ENCODE results near the gene ADGRD2.

ADGRD2 gene

GRCh38 chr9:124453586-124454191 is 3.4 kb downstream of the ADGRD2 start:
- TF ChIP-seq REST (IDR thresholded peaks at IDR 0.05; ENCODE audit: insufficient read depth in 1 of 2, low read depth in 2 of 2, low read length in 2 of 2): no peak
- TF ChIP-seq SIN3A (IDR thresholded peaks at IDR 0.05; ENCODE audit: borderline replicate concordance, insufficient read depth, low read length): no peak
- TF ChIP-seq TAF1 (IDR thresholded peaks at IDR 0.05; ENCODE audit: borderline replicate concordance, insufficient read depth, low read length): no peak
- no peak for TF ChIP-seq POLR2AphosphoS5 (IDR thresholded peaks at IDR 0.05; ENCODE audit: low read depth, low read length)
- TF ChIP-seq FOXP2 (optimal IDR thresholded peaks at IDR 0.05; ENCODE audit: borderline replicate concordance, extremely low read depth, extremely low read length, insufficient read depth): no peak

GRCh38 chr9:124454296-124454695 is 4.0 kb downstream of the ADGRD2 start:
- no peak for TF ChIP-seq TAF1 (IDR thresholded peaks at IDR 0.05; ENCODE audit: borderline replicate concordance, insufficient read depth, low read length)
- no peak for TF ChIP-seq POLR2AphosphoS5 (IDR thresholded peaks at IDR 0.05; ENCODE audit: low read depth, low read length)
- TF ChIP-seq REST (IDR thresholded peaks at IDR 0.05; ENCODE audit: insufficient read depth in 1 of 2, low read depth in 2 of 2, low read length in 2 of 2): no peak
- TF ChIP-seq FOXP2 (optimal IDR thresholded peaks at IDR 0.05; ENCODE audit: borderline replicate concordance, extremely low read depth, extremely low read length, insufficient read depth): no peak
- no peak for TF ChIP-seq SIN3A (IDR thresholded peaks at IDR 0.05; ENCODE audit: borderline replicate concordance, insufficient read depth, low read length)

- no peak for TF ChIP-seq SIN3A (IDR thresholded peaks at IDR 0.05; ENCODE audit: borderline replicate concordance, insufficient read depth, low read length)
- no peak for TF ChIP-seq FOXP2 (optimal IDR thresholded peaks at IDR 0.05; ENCODE audit: borderline replicate concordance, extremely low read depth, extremely low read length, insufficient read depth)
- TF ChIP-seq REST (IDR thresholded peaks at IDR 0.05; ENCODE audit: insufficient read depth in 1 of 2, low read depth in 2 of 2, low read length in 2 of 2): no peak
- no peak for TF ChIP-seq POLR2AphosphoS5 (IDR thresholded peaks at IDR 0.05; ENCODE audit: low read depth, low read length)
- no peak for TF ChIP-seq TAF1 (IDR thresholded peaks at IDR 0.05; ENCODE audit: borderline replicate concordance, insufficient read depth, low read length)
These were observed 4.7 kb downstream of the ADGRD2 start for GRCh38 chr9:124454791-124455443.

GRCh38 chr9:124455820-124456219 is 5.6 kb downstream of the ADGRD2 start:
- TF ChIP-seq REST (IDR thresholded peaks at IDR 0.05; ENCODE audit: insufficient read depth in 1 of 2, low read depth in 2 of 2, low read length in 2 of 2): no peak
- TF ChIP-seq FOXP2 (optimal IDR thresholded peaks at IDR 0.05; ENCODE audit: borderline replicate concordance, extremely low read depth, extremely low read length, insufficient read depth): no peak
- TF ChIP-seq SIN3A (IDR thresholded peaks at IDR 0.05; ENCODE audit: borderline replicate concordance, insufficient read depth, low read length): no peak
- TF ChIP-seq TAF1 (IDR thresholded peaks at IDR 0.05; ENCODE audit: borderline replicate concordance, insufficient read depth, low read length): no peak
- no peak for TF ChIP-seq POLR2AphosphoS5 (IDR thresholded peaks at IDR 0.05; ENCODE audit: low read depth, low read length)

Data from PFSK-1 (cell line).